ENCODE data around the gene IL23R. TPM values are rescaled to one million over a fixed set of nuclear protein-coding genes. Genes with fewer than 3 reads are reported as not detected.

IL23R gene
- total RNA-seq, 1 experiment from 2014 or later: not detected

- no peaks in the 10 kb centered on the region for H3K4me1 ChIP-seq (ENCODE audit: control insufficient read depth, insufficient read depth, low read length)
- in situ Hi-C loops (cut with HindIII; ENCODE audit: low pct_unique_long_range_greater_than_20kb, low sequenced_read_pairs): no loop called here
- H3K9me3 ChIP-seq (ENCODE audit: control insufficient read depth, insufficient read depth, low read depth, low read length): no peaks in the 10 kb centered on the region
- CTCF ChIA-PET: interaction anchor here (0.6 to 0.7 kb wide), 2 partner anchors 517 to 950 kb away, joined by 5 read pairs; no protein-coding TSS in a partner anchor
- H3K27ac ChIP-seq (ENCODE audit: low read length): no peak overlapping the region
- DNase-seq (ENCODE audit: low read depth, low spot score) (no peak), ATAC-seq (no peak)
- H3K36me3 ChIP-seq (ENCODE audit: control insufficient read depth, insufficient read depth, low read length): no peaks in the 10 kb centered on the region
- intact Hi-C loops (cut with micrococcal nuclease; ENCODE audit: unreplicated experiment): no loop called here
- no peaks in the 10 kb centered on the region for H3K27me3 ChIP-seq (ENCODE audit: control insufficient read depth, insufficient read depth, low read length)
- TF ChIP-seq CTCF (IDR thresholded peaks at IDR 0.05): no peak
- no peak for TF ChIP-seq TCF7L2 (IDR thresholded peaks at IDR 0.05; ENCODE audit: low read depth, low read length)
- TF ChIP-seq POLR2AphosphoS5 (IDR thresholded peaks at IDR 0.05; ENCODE audit: low read depth, low read length): no peak
- TF ChIP-seq SIN3A (IDR thresholded peaks at IDR 0.05; ENCODE audit: borderline replicate concordance, insufficient read depth, low read depth, low read length): no peak
- TF ChIP-seq, protein P1, sequence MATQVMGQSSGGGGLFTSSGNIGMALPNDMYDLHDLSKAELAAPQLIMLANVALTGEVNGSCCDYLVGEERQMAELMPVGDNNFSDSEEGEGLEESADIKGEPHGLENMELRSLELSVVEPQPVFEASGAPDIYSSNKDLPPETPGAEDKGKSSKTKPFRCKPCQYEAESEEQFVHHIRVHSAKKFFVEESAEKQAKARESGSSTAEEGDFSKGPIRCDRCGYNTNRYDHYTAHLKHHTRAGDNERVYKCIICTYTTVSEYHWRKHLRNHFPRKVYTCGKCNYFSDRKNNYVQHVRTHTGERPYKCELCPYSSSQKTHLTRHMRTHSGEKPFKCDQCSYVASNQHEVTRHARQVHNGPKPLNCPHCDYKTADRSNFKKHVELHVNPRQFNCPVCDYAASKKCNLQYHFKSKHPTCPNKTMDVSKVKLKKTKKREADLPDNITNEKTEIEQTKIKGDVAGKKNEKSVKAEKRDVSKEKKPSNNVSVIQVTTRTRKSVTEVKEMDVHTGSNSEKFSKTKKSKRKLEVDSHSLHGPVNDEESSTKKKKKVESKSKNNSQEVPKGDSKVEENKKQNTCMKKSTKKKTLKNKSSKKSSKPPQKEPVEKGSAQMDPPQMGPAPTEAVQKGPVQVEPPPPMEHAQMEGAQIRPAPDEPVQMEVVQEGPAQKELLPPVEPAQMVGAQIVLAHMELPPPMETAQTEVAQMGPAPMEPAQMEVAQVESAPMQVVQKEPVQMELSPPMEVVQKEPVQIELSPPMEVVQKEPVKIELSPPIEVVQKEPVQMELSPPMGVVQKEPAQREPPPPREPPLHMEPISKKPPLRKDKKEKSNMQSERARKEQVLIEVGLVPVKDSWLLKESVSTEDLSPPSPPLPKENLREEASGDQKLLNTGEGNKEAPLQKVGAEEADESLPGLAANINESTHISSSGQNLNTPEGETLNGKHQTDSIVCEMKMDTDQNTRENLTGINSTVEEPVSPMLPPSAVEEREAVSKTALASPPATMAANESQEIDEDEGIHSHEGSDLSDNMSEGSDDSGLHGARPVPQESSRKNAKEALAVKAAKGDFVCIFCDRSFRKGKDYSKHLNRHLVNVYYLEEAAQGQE (IDR thresholded peaks at IDR 0.05; ENCODE audit: insufficient read depth in 1 of 2, low read depth in 2 of 2, low read length in 1 of 2): no peak
- BruUV-seq (replicated peaks): no TSS peak
- no peak overlapping the region for H3K4me3 ChIP-seq (ENCODE audit: low read depth in 2 of 2, low read length in 2 of 2)
- POLR2A ChIA-PET: no interaction called here
Observed at GRCh38 chr1:67189953-67190352, 23.7 kb downstream of the IL23R start.

DNA sequence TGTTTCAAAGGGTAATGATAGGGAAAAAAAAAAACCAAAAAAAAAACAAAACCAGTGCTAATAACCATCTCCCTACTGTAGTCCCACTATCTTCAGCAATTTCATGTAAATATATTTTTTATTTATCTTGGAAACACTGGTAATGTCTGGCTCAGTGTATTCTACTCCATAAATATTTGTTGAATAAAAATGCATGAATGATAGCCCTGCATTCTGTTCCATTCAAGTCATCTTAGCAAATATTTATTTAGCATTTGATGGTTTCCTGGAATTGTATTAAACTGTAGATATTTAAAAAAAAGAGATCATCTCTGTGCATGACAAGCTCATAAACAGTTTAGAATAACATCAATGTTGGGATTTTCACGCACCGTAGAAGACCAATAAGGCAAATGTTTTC, 24.2 kb downstream of the IL23R start:
- no peaks in the 10 kb centered on the region for H3K4me1 ChIP-seq (ENCODE audit: control insufficient read depth, insufficient read depth, low read length)
- H3K27me3 ChIP-seq (ENCODE audit: control insufficient read depth, insufficient read depth, low read length): no peaks in the 10 kb centered on the region
- intact Hi-C loops (cut with micrococcal nuclease; ENCODE audit: unreplicated experiment): no loop called here
- BruUV-seq (replicated peaks): no TSS peak
- ATAC-seq (no peak), DNase-seq (ENCODE audit: low read depth, low spot score) (no peak)
- no peak overlapping the region for H3K27ac ChIP-seq (ENCODE audit: low read length)
- ChIA-PET POLR2A (no interaction called here), CTCF (interaction anchor here (0.7 kb wide), 1 partner anchor 950 kb away, joined by 5 read pairs; no protein-coding TSS in a partner anchor)
- in situ Hi-C loops (cut with HindIII; ENCODE audit: low pct_unique_long_range_greater_than_20kb, low sequenced_read_pairs): no loop called here
- H3K4me3 ChIP-seq (ENCODE audit: low read depth in 2 of 2, low read length in 2 of 2): no peak overlapping the region
- no peak for TF ChIP-seq TCF7L2 (IDR thresholded peaks at IDR 0.05; ENCODE audit: low read depth, low read length)
- TF ChIP-seq, protein P1 (IDR thresholded peaks at IDR 0.05; ENCODE audit: insufficient read depth in 1 of 2, low read depth in 2 of 2, low read length in 1 of 2): no peak
- no peaks in the 10 kb centered on the region for H3K36me3 ChIP-seq (ENCODE audit: control insufficient read depth, insufficient read depth, low read length)
- H3K9me3 ChIP-seq (ENCODE audit: control insufficient read depth, insufficient read depth, low read depth, low read length): no peaks in the 10 kb centered on the region
